HG02798 (cell line): Measurements from ENCODE around the gene COL23A1.

Experiments
- ATAC-seq: cut with Tn5 transposase; IDR thresholded peaks from one replicate; pipeline ENCODE4 v1.9.1; 2021; ENCODE audit warnings: mild to moderate bottlenecking; ENCODE audit not compliant: unreplicated experiment, poor library complexity

Gene COL23A1

DNA sequence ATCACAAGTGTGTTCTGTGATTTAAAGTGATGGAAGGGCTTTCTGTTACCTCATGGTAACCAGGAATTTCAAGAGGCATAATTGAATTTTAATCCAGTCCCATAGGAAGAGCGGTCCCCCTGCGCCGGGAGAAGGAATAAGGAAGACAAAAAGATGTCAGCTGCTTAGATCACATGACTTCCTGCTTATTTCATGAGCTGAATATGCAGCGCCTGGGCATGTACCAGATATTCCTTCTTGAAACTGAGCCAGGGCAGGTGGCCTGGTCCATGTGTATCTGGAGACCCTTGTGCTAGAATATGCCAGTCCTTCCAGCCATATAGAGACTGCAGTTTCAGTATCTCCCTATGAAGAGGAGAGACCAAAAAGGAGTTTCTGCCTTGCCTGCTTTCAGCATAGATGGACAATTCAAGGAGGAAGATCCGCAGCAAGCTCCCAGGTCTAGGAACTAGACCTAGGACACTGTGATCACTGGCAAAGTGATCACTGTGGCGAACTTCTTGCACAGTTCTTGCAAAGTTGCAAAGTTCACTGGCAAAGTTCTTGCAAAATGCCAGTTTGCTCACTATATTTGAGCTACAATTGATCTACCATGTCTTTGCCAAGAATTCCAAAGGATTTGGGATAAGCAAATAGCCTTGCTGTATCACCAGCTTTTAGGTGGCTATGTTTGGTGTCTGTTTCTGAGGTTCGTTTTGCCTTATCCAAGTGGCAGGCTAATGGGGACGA, 254.7 kb downstream of the COL23A1 start:
- ATAC-seq, result no peak

- ATAC-seq, result no peak
Observed at GRCh38 chr5:178334861-178335260, 255.3 kb downstream of the COL23A1 start.

- no peak for ATAC-seq
Observed at GRCh38 chr5:178333821-178334481, 256.2 kb downstream of the COL23A1 start.

DNA sequence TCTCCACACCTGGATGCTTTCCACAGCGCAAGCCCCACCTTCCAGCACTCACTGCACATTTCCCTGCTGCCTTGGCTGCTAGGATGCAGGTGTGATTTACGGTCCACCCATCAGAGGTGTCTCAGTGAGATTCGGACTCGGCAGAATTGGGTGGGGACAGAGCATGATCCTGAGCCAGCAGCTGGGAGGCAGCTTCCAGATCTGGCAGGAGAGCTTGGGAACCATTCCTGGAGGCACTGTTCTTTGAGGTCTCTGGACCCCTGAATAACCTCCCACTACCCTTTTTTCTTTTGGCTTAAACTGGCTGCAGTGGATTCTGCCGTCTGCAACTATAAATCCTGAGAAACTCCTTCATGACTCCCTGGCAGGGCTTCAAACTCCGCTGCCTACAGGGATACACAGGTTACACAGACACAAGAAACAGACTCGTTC, 258.0 kb downstream of the COL23A1 start:
- no peak for ATAC-seq

DNA sequence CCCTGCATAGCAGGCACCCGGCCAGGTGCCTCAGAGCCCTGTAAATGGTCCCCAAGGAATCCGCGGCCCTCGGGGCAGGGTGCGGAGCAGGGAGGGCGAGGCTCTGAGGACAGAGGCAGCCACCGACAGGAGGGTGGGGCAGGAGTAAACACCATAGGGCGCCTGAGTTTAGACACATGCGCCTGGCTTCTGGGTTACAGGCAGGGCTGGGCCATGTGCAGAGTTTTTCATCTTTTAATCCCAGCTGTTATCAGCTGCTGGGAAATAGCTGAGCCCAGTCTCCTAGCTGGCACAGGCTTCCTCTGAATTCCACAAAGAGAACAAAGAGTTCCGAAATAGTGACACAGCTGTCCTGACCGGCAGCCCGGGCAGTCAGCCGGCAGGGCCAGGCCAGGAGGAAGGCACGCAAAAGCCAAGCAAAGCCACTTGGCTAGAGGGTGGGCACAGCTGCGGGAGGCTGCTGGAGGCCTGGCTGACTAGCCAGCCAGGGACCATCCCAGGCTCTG, 258.6 kb downstream of the COL23A1 start:
- no peak for ATAC-seq

GRCh38 chr5:178330791-178331404, 259.3 kb downstream of the COL23A1 start:
- no peak for ATAC-seq

GRCh38 chr5:178328826-178329730, 261.1 kb downstream of the COL23A1 start:
- no peak for ATAC-seq

- no peak for ATAC-seq
Observed at GRCh38 chr5:178327931-178328711, 262.1 kb downstream of the COL23A1 start.

GRCh38 chr5:178327446-178327845, 262.7 kb downstream of the COL23A1 start:
- no peak for ATAC-seq

GRCh38 chr5:178326374-178326715, 263.8 kb downstream of the COL23A1 start:
- no peak for ATAC-seq

DNA sequence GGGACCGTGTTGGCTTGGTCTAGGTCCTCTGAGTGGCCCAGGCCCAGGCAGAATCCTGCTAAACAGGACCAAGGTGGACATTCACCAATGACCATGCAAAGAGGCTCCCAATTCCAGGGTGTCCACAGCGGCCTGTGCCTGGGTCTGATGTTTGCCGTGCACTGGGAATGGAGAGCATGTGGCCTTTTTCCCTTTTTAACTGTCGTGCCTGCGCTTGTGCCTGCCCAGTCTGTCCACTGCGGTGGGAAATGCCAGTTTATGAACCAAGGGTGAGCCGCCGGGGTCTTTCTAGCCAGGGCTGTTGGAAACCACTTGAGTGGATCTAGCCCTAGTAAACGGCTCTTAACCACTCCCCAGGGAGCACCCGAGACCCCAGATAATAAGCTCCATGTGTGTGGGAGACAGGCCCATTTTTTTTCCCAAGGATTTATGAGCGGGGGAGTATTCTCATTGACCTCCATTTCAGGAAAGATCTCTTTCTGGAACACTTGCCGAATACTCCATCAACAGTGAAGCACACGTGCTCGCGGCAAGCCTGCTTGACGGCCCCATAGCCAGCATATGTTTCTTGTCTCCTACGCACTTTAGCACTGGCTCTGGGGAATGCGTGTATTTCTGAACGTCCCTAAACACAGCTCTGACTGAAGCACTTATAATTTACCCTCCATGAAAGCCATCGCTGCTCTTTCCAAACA, 264.4 kb downstream of the COL23A1 start:
- ATAC-seq, result no peak

- ATAC-seq, result no peak
Observed at GRCh38 chr5:178325311-178325678, 264.9 kb downstream of the COL23A1 start.

DNA sequence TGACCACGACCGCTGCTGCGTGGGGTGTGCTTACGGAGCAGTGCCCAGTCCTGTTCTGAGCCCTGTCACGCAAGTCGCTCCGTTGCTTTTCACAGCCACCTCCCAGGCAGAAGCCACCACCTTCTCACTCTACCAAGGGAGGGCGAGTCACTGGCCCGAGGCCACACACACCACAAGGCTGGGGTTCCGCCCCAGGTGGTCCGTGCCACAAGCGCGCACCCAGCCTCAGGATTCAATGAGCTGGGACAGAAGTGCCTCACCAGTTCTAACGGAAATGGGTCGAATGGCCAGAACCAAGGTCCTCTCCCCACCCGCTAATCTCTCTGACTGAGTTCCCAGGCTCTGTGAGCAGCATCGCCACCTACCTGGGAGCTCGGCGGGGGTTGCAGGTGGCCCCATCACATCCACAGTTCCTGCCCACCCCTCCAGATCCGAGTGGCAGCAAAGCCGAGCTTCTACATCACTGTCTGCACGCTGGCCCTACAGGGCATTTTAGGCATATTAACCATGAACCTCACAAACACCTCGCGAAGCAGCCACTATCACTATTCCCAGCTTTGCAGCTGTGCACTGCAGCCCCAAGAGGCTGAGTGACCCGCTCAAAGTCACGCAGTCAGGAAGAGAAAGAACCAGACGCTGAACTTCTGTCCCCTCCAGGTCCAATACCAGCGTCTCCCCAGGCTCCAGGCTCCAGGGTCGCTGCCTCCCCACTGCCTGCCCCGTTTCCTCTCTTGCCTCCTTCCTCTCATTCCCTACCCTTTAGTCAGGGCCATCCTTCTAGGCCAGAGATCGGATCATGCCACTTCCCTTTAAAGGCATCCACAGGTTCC, 265.5 kb downstream of the COL23A1 start:
- ATAC-seq, result peak; percentile 72

DNA sequence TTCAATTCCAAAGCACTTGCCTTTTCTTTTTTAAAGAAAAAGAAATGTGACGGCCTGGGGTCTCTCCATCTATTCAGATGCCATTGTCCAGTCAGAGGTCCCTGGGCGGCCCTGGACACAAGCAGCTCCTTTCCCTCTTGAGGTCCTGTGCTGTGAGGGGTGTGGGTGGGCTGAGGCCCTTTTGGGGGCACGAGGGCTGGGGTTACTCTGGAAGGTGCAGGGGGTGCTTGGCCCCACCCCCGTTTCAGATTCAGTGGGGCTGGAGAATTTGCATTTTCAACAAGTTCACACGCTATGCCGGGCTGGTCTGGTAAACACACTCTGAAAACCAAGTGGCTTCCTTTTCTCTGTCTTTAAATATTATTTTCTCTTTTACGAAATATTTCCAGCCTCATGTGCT, 266.2 kb downstream of the COL23A1 start:
- ATAC-seq, result peak; percentile 59

GRCh38 chr5:178323541-178323865, 266.7 kb downstream of the COL23A1 start:
- ATAC-seq, result peak; percentile 31

- peak; percentile 19 for ATAC-seq
Observed at GRCh38 chr5:178322736-178323540, 267.3 kb downstream of the COL23A1 start.

- no peak for ATAC-seq
Observed at GRCh38 chr5:178320281-178320855, 269.8 kb downstream of the COL23A1 start.
